ENCODE results near the gene MON2. TPM values are rescaled to one million over a fixed set of nuclear protein-coding genes. Genes with fewer than 3 reads are reported as not detected.

Gene MON2
- total RNA-seq, 2 donors from 2014 or later = 30.3 to 43.3 TPM

DNA sequence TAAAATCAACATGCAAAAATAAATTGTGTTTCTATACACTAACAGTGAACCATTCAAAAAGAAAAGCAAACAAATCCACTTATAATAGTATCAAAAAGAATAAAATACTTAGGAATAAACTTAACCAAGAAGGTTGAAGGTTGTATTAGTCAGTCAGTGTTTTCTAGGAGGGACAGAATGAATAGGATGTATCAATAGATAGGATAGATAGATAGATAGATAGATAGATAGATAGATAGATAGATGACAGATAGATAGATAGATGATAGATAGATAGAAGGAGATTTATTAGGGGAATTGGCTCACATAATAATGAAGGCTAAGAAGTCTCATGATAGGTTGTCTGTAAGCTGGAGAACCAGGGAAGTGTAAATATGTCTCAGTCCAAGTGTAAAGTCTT, 37.2 kb upstream of the MON2 start:
- no peaks in the 10 kb centered on the region for H3K4me1 ChIP-seq (ENCODE audit: control insufficient read depth, insufficient read depth, low read length)
- peaks cover 39% of the 10 kb centered on the region for H3K27me3 ChIP-seq (ENCODE audit: control insufficient read depth, insufficient read depth, low read length, poor library complexity, severe bottlenecking)
- Mint-ChIP-seq H3K27me3 (ENCODE audit: insufficient read depth) (peaks cover 51% of the 10 kb centered on the region), H3K27ac (no peak overlapping the region), H3K36me3 (ENCODE audit: low read depth) (no peaks in the 10 kb centered on the region), H3K4me1 (no peaks in the 10 kb centered on the region), H3K9me3 (peaks cover 9% of the 10 kb centered on the region), H3K4me3 (no peak overlapping the region)
- TF ChIP-seq, protein P1, sequence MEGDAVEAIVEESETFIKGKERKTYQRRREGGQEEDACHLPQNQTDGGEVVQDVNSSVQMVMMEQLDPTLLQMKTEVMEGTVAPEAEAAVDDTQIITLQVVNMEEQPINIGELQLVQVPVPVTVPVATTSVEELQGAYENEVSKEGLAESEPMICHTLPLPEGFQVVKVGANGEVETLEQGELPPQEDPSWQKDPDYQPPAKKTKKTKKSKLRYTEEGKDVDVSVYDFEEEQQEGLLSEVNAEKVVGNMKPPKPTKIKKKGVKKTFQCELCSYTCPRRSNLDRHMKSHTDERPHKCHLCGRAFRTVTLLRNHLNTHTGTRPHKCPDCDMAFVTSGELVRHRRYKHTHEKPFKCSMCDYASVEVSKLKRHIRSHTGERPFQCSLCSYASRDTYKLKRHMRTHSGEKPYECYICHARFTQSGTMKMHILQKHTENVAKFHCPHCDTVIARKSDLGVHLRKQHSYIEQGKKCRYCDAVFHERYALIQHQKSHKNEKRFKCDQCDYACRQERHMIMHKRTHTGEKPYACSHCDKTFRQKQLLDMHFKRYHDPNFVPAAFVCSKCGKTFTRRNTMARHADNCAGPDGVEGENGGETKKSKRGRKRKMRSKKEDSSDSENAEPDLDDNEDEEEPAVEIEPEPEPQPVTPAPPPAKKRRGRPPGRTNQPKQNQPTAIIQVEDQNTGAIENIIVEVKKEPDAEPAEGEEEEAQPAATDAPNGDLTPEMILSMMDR (conservative IDR thresholded peaks at IDR 0.05) = no peak
- no peaks in the 10 kb centered on the region for H3K9me3 ChIP-seq (ENCODE audit: control insufficient read depth, low read length)
- no peak overlapping the region for H3K27ac ChIP-seq (ENCODE audit: low read depth, low read length)
- H3K36me3 ChIP-seq (ENCODE audit: control insufficient read depth, insufficient read depth, low read length) = no peaks in the 10 kb centered on the region
- no peak overlapping the region for H3K4me3 ChIP-seq (ENCODE audit: low read length)
- H3K9ac ChIP-seq (ENCODE audit: extremely low read depth, low read length, poor library complexity, severe bottlenecking) = no peak overlapping the region
- DNase-seq = no peak

DNA sequence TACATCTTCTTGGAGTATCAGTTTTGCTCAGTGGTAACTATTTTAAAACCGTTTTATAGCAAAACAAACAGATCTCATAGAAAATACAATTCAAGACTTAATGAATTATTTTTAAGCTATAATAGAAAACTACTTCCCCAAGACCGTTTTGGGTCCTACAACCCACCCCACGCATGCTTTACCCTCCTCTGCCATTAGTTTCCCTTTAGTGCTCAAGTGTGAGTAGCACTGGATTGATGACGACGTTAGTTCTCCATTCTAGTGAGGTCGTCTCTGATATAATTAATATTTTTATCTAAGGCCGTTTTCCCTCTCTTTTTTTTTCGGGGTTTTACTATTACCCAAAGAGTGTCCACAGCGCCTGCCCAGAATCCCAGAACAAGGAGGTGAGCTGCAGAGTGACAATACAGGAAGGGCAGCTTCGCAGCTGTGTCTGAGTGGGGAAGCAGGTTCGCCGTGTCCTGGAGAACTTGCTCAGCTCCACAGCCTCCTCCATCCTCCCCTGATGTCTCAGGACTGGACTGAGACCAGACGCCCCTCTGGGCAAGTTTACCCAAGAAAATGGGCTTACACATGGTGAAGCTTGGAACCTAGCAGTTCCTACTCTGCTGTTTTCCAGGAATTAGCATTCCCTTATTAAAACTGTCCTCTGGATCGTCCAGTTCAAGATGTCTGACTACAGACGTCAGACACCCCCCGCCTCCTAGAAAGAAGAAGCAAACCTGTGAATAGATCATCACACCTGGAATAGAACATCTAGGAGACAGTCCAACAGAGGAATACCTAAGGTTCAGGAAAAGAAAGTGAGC, 31.9 kb upstream of the MON2 start:
- Histone ChIP-seq H3K36me3 (ENCODE audit: control insufficient read depth, insufficient read depth, low read length) (no peaks in the 10 kb centered on the region), H3K9me3 (ENCODE audit: control insufficient read depth, low read length) (no peaks in the 10 kb centered on the region), H3K9ac (ENCODE audit: extremely low read depth, low read length, poor library complexity, severe bottlenecking) (no peak overlapping the region), H3K4me1 (ENCODE audit: control insufficient read depth, insufficient read depth, low read length) (peaks cover 2% of the 10 kb centered on the region), H3K4me3 (ENCODE audit: low read length) (peak overlapping the region; percentile 81), H3K27me3 (ENCODE audit: control insufficient read depth, insufficient read depth, low read length, poor library complexity, severe bottlenecking) (peaks cover 55% of the 10 kb centered on the region), H3K27ac (ENCODE audit: low read depth, low read length) (no peak overlapping the region)
- Mint-ChIP-seq H3K4me1 (peaks cover 10% of the 10 kb centered on the region), H3K27me3 (ENCODE audit: insufficient read depth) (peaks cover 73% of the 10 kb centered on the region), H3K9me3 (no peaks in the 10 kb centered on the region), H3K4me3 (peak overlapping the region; percentile 66), H3K36me3 (ENCODE audit: low read depth) (no peaks in the 10 kb centered on the region), H3K27ac (no peak overlapping the region)
- DNase-seq = peak; percentile 53
- WGBS, 2 experiments (ENCODE audit: insufficient coverage in 1 of 2, insufficient read length in 1 of 2) = 67 to 68% methylated on average over 7 to 16 of the region's 16 CpGs
- TF ChIP-seq, protein P1 (conservative IDR thresholded peaks at IDR 0.05) = no peak

DNA sequence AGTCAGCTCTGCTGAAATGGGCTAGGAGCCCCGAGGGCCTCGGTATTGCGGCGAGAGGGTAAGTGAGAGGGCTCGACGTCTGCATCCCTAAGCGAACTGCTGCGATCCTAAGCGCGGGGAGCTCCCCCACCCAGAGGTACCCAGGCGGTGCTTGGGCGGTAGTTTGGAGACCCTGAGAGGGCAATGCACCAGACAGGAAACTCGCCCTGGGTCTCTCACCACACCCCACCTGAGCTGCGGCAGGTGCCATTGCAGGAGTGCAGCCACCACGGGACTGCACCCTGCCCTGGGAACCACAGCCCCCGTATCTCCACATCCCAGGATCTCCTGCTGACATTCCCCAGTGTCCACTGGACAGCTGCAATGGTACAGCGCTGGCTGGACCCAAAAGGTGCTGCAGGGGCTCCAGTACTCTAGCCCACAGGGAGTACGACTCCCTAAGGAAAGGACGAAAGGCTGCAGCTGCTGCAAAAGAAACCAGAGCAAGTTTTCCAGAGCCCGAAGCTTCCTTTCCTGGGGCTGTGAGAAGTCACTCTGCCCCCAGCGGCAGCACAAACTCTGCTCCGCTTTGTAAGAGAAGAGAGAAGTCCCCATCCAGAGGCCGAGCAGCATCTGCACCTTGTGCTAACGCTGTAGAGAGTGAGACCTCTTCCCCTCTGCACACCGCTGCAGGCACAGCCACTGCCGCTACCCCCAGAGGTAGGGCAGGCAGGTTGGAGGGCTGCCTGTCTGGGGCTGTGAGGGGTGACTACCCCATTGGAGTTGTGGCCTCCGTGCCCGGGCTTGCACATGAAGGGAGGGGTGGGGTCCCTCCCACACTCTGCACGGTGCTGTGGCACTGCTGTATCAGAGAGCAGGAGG, 31.1 kb upstream of the MON2 start:
- Histone ChIP-seq H3K9ac (ENCODE audit: extremely low read depth, low read length, poor library complexity, severe bottlenecking) (no peak overlapping the region), H3K27me3 (ENCODE audit: control insufficient read depth, insufficient read depth, low read length, poor library complexity, severe bottlenecking) (peaks cover 53% of the 10 kb centered on the region), H3K27ac (ENCODE audit: low read depth, low read length) (no peak overlapping the region), H3K36me3 (ENCODE audit: control insufficient read depth, insufficient read depth, low read length) (no peaks in the 10 kb centered on the region), H3K4me1 (ENCODE audit: control insufficient read depth, insufficient read depth, low read length) (peaks cover 2% of the 10 kb centered on the region), H3K9me3 (ENCODE audit: control insufficient read depth, low read length) (no peaks in the 10 kb centered on the region), H3K4me3 (ENCODE audit: low read length) (peak overlapping the region; percentile 81)
- DNase-seq = peak; percentile 94
- H3K4me3 Mint-ChIP-seq = peak overlapping the region; percentile 66
- peaks cover 2% of the 10 kb centered on the region for H3K9me3 Mint-ChIP-seq
- peaks cover 66% of the 10 kb centered on the region for H3K27me3 Mint-ChIP-seq (ENCODE audit: insufficient read depth)
- TF ChIP-seq, protein P1 (conservative IDR thresholded peaks at IDR 0.05) = peak; percentile 80
- no peaks in the 10 kb centered on the region for H3K36me3 Mint-ChIP-seq (ENCODE audit: low read depth)
- WGBS, 2 experiments (ENCODE audit: insufficient coverage in 1 of 2, insufficient read length in 1 of 2) = 9 to 12% methylated on average over 25 to 29 of the region's 29 CpGs
- no peak overlapping the region for H3K27ac Mint-ChIP-seq
- peaks cover 10% of the 10 kb centered on the region for H3K4me1 Mint-ChIP-seq

All from endodermal cell (in vitro differentiated cells).